Smooth muscle cell (in vitro differentiated cells): ENCODE results near the gene RPS24. TPM values are rescaled to one million over a fixed set of nuclear protein-coding genes. Genes with fewer than 3 reads are reported as not detected.

ENCODE experiments used
- DNase-seq: peaks from one replicate; lab custom pipeline; 2025; ENCODE audit not compliant: unreplicated experiment; lab: John Stamatoyannopoulos, UW
- H2AFZ ChIP-seq: fragments of 200-600 bp; sonication (generic); 2 replicates; pipeline ENCODE4 v1.6.0; 2016; ENCODE audit warnings: antibody characterized with exemption, low read depth, mild to moderate bottlenecking
- H3F3A ChIP-seq: fragments of 200-600 bp; sonication (generic); 2 replicates; pipeline ENCODE4 v1.6.0; 2017; ENCODE audit warnings: antibody characterized with exemption, low read depth
- H3K27ac ChIP-seq: fragments of 200-600 bp; sonication (generic); 2 replicates; pipeline ENCODE4 v1.5.1; 2016; ENCODE audit warnings: low read depth, mild to moderate bottlenecking
- H3K27me3 ChIP-seq: fragments of 200-600 bp; sonication (generic); 2 replicates; pipeline ENCODE4 v1.6.1; 2016; ENCODE audit warnings: low read depth, mild to moderate bottlenecking
- H3K36me3 ChIP-seq: fragments of 200-600 bp; sonication (generic); 2 replicates; pipeline ENCODE4 v1.5.1; 2016; ENCODE audit warnings: low read depth
- H3K4me1 ChIP-seq: fragments of 200-600 bp; sonication (generic); 2 replicates; pipeline ENCODE4 v1.5.1; 2016; ENCODE audit warnings: low read depth
- H3K4me2 ChIP-seq: fragments of 200-600 bp; sonication (generic); 2 replicates; pipeline ENCODE4 v1.6.0; 2016; ENCODE audit warnings: mild to moderate bottlenecking
- H3K4me3 ChIP-seq: fragments of 200-600 bp; sonication (generic); 2 replicates; pipeline ENCODE4 v1.5.1; 2016; ENCODE audit warnings: mild to moderate bottlenecking
- H3K79me2 ChIP-seq: fragments of 200-600 bp; sonication (generic); 2 replicates; pipeline ENCODE4 v1.6.0; 2016; ENCODE audit warnings: low read depth, mild to moderate bottlenecking
- H3K9ac ChIP-seq: fragments of 200-600 bp; sonication (generic); 2 replicates; pipeline ENCODE4 v1.6.0; 2016; ENCODE audit warnings: low read depth
- H3K9me3 ChIP-seq: fragments of 200-600 bp; sonication (generic); replicated peaks from 2 replicates; pipeline ENCODE4 v1.5.1; 2016; ENCODE audit warnings: low read depth
- H4K20me1 ChIP-seq: fragments of 200-600 bp; sonication (generic); 2 replicates; pipeline ENCODE4 v1.6.0; 2016; ENCODE audit warnings: low read depth
- WGBS: methylation state at CpG from one replicate; pipeline ENCODE4 v1.1.7; 2016; ENCODE audit warnings: low lambda C conversion rate; 5-methylcytosine and 5-hydroxymethylcytosine counted together
- polyA plus RNA-seq: library from polyadenylated mRNA; unstranded; fragments of >200 nt; fragmentation: Nextera tagmentation; extraction: Ambion mirVana; gene quantifications from 2 replicates; pipeline ENCODE4 v1.2.1, GENCODE V29; 2016
- total RNA-seq: library from RNA; depleted of rRNA; stranded (reverse); fragments of >200 nt; gene quantifications from 2 replicates; pipeline ENCODE4 v1.2.3, GENCODE V29; 2014
- TF ChIP-seq, protein P1 (sequence below): fragments of 200-600 bp; sonication (generic); IDR thresholded peaks from 2 replicates; pipeline ENCODE4 v1.5.1; 2017; ENCODE audit warnings: borderline replicate concordance, mild to moderate bottlenecking, antibody characterized with exemption; ENCODE audit not compliant: insufficient read depth, poor library complexity, severe bottlenecking

The RPS24 gene
- total and polyA plus RNA-seq, 2 experiments from 2014 or later, result 407 to 2,109 TPM

DNA sequence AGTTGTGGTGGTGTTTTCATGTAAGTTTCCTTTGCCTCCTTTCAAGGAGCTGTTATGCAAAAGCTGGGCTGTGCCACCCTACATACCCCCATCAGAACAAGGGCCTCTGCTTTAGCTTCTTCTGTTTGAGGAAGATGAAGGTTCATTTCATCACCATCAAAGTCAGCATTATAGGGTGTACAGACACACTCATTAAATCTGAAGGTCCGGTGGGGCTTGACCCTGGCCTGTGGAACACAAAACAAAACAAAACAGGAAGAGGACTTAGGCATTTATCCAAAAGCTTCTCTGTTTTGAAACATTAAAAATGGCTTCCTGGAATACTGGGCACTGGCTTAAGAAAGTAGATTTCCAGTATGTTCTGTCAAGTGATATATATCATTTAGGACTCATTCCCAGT lies 20.1 kb upstream of the RPS24 start:
- Histone ChIP-seq H3K27me3 (no peaks in the 10 kb centered on the region), H3K36me3 (peaks cover 28% of the 10 kb centered on the region), H3K9me3 (no peaks in the 10 kb centered on the region), H3K4me2 (no peak overlapping the region), H4K20me1 (no peaks in the 10 kb centered on the region), H2AFZ (no peak overlapping the region), H3F3A (no peaks in the 10 kb centered on the region), H3K4me3 (no peak overlapping the region), H3K79me2 (no peaks in the 10 kb centered on the region), H3K9ac (no peak overlapping the region), H3K27ac (no peak overlapping the region), H3K4me1 (no peaks in the 10 kb centered on the region)
- 96% methylated on average over 1 of the region's 1 CpG for WGBS
- TF ChIP-seq, protein P1, sequence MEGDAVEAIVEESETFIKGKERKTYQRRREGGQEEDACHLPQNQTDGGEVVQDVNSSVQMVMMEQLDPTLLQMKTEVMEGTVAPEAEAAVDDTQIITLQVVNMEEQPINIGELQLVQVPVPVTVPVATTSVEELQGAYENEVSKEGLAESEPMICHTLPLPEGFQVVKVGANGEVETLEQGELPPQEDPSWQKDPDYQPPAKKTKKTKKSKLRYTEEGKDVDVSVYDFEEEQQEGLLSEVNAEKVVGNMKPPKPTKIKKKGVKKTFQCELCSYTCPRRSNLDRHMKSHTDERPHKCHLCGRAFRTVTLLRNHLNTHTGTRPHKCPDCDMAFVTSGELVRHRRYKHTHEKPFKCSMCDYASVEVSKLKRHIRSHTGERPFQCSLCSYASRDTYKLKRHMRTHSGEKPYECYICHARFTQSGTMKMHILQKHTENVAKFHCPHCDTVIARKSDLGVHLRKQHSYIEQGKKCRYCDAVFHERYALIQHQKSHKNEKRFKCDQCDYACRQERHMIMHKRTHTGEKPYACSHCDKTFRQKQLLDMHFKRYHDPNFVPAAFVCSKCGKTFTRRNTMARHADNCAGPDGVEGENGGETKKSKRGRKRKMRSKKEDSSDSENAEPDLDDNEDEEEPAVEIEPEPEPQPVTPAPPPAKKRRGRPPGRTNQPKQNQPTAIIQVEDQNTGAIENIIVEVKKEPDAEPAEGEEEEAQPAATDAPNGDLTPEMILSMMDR, result no peak
- no peak for DNase-seq

DNA sequence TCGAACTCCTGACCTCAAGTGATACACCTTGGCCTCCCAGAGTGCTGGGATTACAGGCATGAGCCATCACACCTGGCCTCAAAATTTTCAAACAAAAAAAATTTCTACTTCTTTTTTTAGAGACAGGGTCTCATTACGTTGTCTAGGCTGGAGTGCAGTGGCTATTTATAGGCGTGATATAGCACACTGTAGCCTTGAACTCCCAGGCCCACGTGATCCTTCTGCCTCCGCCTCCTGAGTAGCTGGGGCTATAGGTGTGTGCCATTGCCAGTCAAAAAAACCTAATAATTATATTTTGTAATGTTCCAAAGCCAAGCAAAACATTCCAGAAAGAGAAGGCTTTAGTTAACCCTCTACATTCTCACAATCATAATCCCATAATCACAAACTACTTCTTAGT lies 18.1 kb upstream of the RPS24 start:
- Histone ChIP-seq H3K27me3 (no peaks in the 10 kb centered on the region), H3K27ac (no peak overlapping the region), H3K79me2 (no peaks in the 10 kb centered on the region), H3K4me2 (no peak overlapping the region), H3F3A (no peaks in the 10 kb centered on the region), H3K9me3 (no peaks in the 10 kb centered on the region), H4K20me1 (no peaks in the 10 kb centered on the region), H2AFZ (no peak overlapping the region), H3K4me3 (no peak overlapping the region), H3K4me1 (no peaks in the 10 kb centered on the region), H3K9ac (no peak overlapping the region), H3K36me3 (peaks cover 36% of the 10 kb centered on the region)
- no peak for DNase-seq
- WGBS, result 98% methylated on average over 5 of the region's 5 CpGs
- TF ChIP-seq, protein P1, result no peak

DNA sequence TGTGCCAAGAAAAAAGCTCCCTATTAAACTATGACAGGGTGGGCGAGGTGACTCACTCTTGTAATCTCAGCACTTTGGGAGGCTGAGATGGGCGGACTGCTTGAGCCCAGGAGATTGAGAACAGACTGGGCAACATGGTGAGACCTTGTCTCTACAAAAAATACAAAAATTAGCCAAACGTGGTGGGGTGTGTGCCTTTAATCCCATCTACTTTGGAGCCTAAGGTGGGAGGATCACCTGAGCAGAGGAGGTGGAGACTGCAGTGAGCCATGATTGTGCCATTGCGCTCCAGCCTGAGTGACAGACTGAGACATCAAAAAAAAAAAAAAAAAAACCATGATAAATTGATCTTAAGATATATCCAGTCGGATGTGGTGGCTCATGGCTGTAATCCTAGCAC lies 15.8 kb upstream of the RPS24 start:
- Histone ChIP-seq H4K20me1 (no peaks in the 10 kb centered on the region), H3K27me3 (no peaks in the 10 kb centered on the region), H3F3A (no peaks in the 10 kb centered on the region), H3K79me2 (no peaks in the 10 kb centered on the region), H3K9me3 (no peaks in the 10 kb centered on the region), H3K4me2 (no peak overlapping the region), H3K9ac (no peak overlapping the region), H3K4me3 (no peak overlapping the region), H2AFZ (no peak overlapping the region), H3K27ac (no peak overlapping the region), H3K4me1 (no peaks in the 10 kb centered on the region), H3K36me3 (peaks cover 37% of the 10 kb centered on the region)
- WGBS, result 90% methylated on average over 5 of the region's 5 CpGs
- DNase-seq, result no peak
- TF ChIP-seq, protein P1, result no peak

DNA sequence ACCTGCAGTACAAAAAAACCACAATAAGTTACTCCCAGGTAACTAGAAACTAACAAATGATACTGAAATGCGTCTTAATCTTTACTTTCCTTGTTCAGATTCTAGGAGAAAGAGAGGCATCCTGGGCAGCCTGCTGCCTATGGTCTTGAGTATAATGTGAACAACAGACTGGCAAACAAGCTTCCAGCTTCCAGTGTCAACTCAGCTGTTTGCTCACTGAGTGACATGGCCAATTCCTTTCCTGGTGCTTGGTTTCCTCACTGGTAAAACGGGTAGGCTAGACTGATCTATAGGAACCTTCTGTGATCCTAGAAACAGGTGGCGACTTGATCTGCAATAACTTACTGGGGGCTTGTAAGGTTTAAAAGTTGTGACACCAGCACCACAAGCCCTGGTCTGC lies 14.4 kb upstream of the RPS24 start:
- H3K36me3 ChIP-seq, result peaks cover 34% of the 10 kb centered on the region
- WGBS, result 95% methylated on average over 3 of the region's 3 CpGs

More for the DNA sequence above, 14.4 kb upstream of the RPS24 start:
- no peak for DNase-seq
- no peaks in the 10 kb centered on the region for H3K79me2 ChIP-seq
- TF ChIP-seq, protein P1, result no peak
- no peaks in the 10 kb centered on the region for H3K9me3 ChIP-seq
- H3K4me1 ChIP-seq, result no peaks in the 10 kb centered on the region
- no peak overlapping the region for H3K27ac ChIP-seq
- H3K4me3 ChIP-seq, result no peak overlapping the region
- no peak overlapping the region for H3K9ac ChIP-seq
- no peaks in the 10 kb centered on the region for H3K27me3 ChIP-seq
- H3F3A ChIP-seq, result no peaks in the 10 kb centered on the region
- no peak overlapping the region for H3K4me2 ChIP-seq
- H2AFZ ChIP-seq, result no peak overlapping the region
- no peaks in the 10 kb centered on the region for H4K20me1 ChIP-seq
